HepG2 (cell line): ENCODE results near the gene TRPV5. TPM values are rescaled to one million over a fixed set of nuclear protein-coding genes. Genes with fewer than 3 reads are reported as not detected.

Experiments
- ATAC-seq: fragments of 200-7000 bp; cut with Tn5 transposase; 3 replicates; pipeline ENCODE4 v1.9.1; 2020; ENCODE audit warnings: mild to moderate bottlenecking, moderate library complexity
- BruUV-seq: library from RNA; stranded (reverse); fragments of 400-500 nt; replicated peaks from 2 replicates; lab custom pipeline; 2021; lab: Mats Ljungman, UMichigan
- CTCF ChIA-PET: fragments of 300-600 bp; formaldehyde crosslinking; extraction: SDS; loops from one replicate; lab custom pipeline; 2021; ENCODE audit warnings: low total read pairs, inconsistent platforms, low intra/inter-chr PET ratio; lab: Yijun Ruan, JAX
- POLR2A ChIA-PET: fragments of 350-600 bp; sonication (Branson Sonifier 250); formaldehyde crosslinking; loops from one replicate; lab custom pipeline; 2020; ENCODE audit warnings: antibody characterized with exemption, inconsistent platforms; lab: Yijun Ruan, JAX
- DNase-seq: peaks from one replicate; pipeline ENCODE4 v3.0.0-alpha.2; 2015; ENCODE audit warnings: low spot score
- FAIRE-seq: peaks from 3 replicates; lab custom pipeline; 2011; peaks lifted over from hg19 to GRCh38; lab: Jason Lieb, UNC
- H2AFZ ChIP-seq: one replicate; pipeline ENCODE4 v1.6.1; 2011; ENCODE audit warnings: low read length, inconsistent platforms
- H3K27ac ChIP-seq: fragments of 300-600 bp; 3 replicates; pipeline ENCODE4 v1.8.0; 2011; ENCODE audit warnings: mixed run types, mild to moderate bottlenecking, mixed read lengths, low read length, inconsistent platforms; ENCODE audit not compliant: insufficient read depth; ENCODE audit errors: extremely low read length
- H3K27me3 ChIP-seq, 2 experiments: fragments of 200-600 bp in 1 of 2; 2 replicates in 1 of 2; 3 replicates in 1 of 2; pipeline versions ENCODE4 v1.6.0 to v1.8.0; 2011; ENCODE audit warnings: low read length in 2 of 2, mild to moderate bottlenecking in 2 of 2, moderate library complexity in 2 of 2, inconsistent platforms in 1 of 2; ENCODE audit not compliant: insufficient read depth in 2 of 2, control insufficient read depth in 1 of 2
- H3K36me3 ChIP-seq, 2 experiments: fragments of 200-600 bp in 1 of 2; replicated peaks in 1 of 2; 2 replicates in 1 of 2; 3 replicates in 1 of 2; pipeline versions ENCODE4 v1.5.1 to v1.8.0; 2011; ENCODE audit warnings: low read length in 2 of 2, inconsistent platforms in 1 of 2; ENCODE audit not compliant: insufficient read depth in 2 of 2, control insufficient read depth in 1 of 2
- H3K4me1 ChIP-seq: 2 replicates; pipeline ENCODE4 v1.5.1; 2012; ENCODE audit warnings: low read length, inconsistent platforms; ENCODE audit not compliant: insufficient read depth
- H3K4me2 ChIP-seq: 2 replicates; pipeline ENCODE4 v1.6.0; 2011; ENCODE audit warnings: low read depth, low read length, inconsistent platforms
- H3K4me3 ChIP-seq, 3 experiments: fragments of 200-600 bp in 1 of 3; sonication (generic), shearing (Covaris generic) in 1 of 3; replicated peaks in 1 of 3; 2 replicates each; pipeline ENCODE4 v1.5.1; 2011 to 2016; ENCODE audit warnings: low read length in 3 of 3, inconsistent platforms in 2 of 3, low read depth in 2 of 3, mild to moderate bottlenecking in 2 of 3, control low read depth in 1 of 3, mixed read lengths in 1 of 3; ENCODE audit not compliant: insufficient read depth in 1 of 3
- H3K79me2 ChIP-seq: one replicate; pipeline ENCODE4 v1.6.1; 2011; ENCODE audit warnings: low read length, inconsistent platforms; ENCODE audit not compliant: insufficient read depth
- H3K9ac ChIP-seq: 2 replicates; pipeline ENCODE4 v1.6.0; 2011; ENCODE audit warnings: mild to moderate bottlenecking, low read depth, low read length, inconsistent platforms; ENCODE audit not compliant: insufficient read depth
- H3K9me3 ChIP-seq: 2 replicates; pipeline ENCODE4 v1.5.1; 2012; ENCODE audit warnings: mild to moderate bottlenecking, low read length
- H4K20me1 ChIP-seq: 2 replicates; pipeline ENCODE4 v1.6.0; 2011; ENCODE audit warnings: inconsistent platforms, mild to moderate bottlenecking, low read length, moderate library complexity; ENCODE audit not compliant: insufficient read depth
- ATM ChIP-seq: fragments of 450-650 bp; IDR thresholded peaks from 2 replicates; pipeline ENCODE4 v1.7.1; 2017; ENCODE audit warnings: mild to moderate bottlenecking, borderline replicate concordance
- ATRX ChIP-seq: sonication (generic); formaldehyde crosslinking; IDR thresholded peaks from 2 replicates; pipeline ENCODE4 v1.4.0; 2020; ENCODE audit warnings: missing genetic modification reagents, borderline replicate concordance
- JUNB ChIP-seq: sonication (generic); formaldehyde crosslinking; IDR thresholded peaks from 2 replicates; pipeline ENCODE4 v1.8.0; 2022; ENCODE audit warnings: missing genetic modification reagents, mild to moderate bottlenecking, borderline replicate concordance
- MLLT10 ChIP-seq: sonication (generic); formaldehyde crosslinking; IDR thresholded peaks from 2 replicates; pipeline ENCODE4 v1.4.0; 2020; ENCODE audit warnings: missing genetic modification reagents
- PRMT3 ChIP-seq: sonication (generic); formaldehyde crosslinking; IDR thresholded peaks from 2 replicates; pipeline ENCODE4 v1.8.1; 2022; ENCODE audit warnings: low read depth, mild to moderate bottlenecking, moderate library complexity, missing genetic modification reagents, borderline replicate concordance
- RAD21 ChIP-seq: fragments of 450-650 bp; formaldehyde crosslinking; IDR thresholded peaks from 2 replicates; pipeline ENCODE4 v1.5.0; 2020; ENCODE audit warnings: mild to moderate bottlenecking
- SOX6 ChIP-seq, 2 experiments: fragments of 450-650 bp in 1 of 2; sonication (generic) in 1 of 2; formaldehyde crosslinking in 1 of 2; IDR thresholded peaks; 2 replicates each; pipeline versions ENCODE4 v1.4.0 to v1.6.1; 2017 to 2020; ENCODE audit warnings: antibody characterized with exemption in 1 of 2, mild to moderate bottlenecking in 1 of 2, missing genetic modification reagents in 1 of 2
- SP140L ChIP-seq: sonication (generic); formaldehyde crosslinking; IDR thresholded peaks from 2 replicates; pipeline ENCODE4 v1.4.0; 2020; ENCODE audit warnings: missing genetic modification reagents, borderline replicate concordance
- ZBTB43 ChIP-seq: sonication (generic); formaldehyde crosslinking; conservative IDR thresholded peaks from 2 replicates; pipeline ENCODE4 v1.4.0; 2020; ENCODE audit warnings: missing genetic modification reagents
- ZNF230 ChIP-seq: sonication (generic); formaldehyde crosslinking; IDR thresholded peaks from 2 replicates; pipeline ENCODE4 v1.4.0; 2020; ENCODE audit warnings: mild to moderate bottlenecking, missing genetic modification reagents
- ZNF34 ChIP-seq: sonication (generic); formaldehyde crosslinking; IDR thresholded peaks from 2 replicates; pipeline ENCODE4 v1.4.0; 2020; ENCODE audit warnings: mild to moderate bottlenecking, missing genetic modification reagents, borderline replicate concordance
- WGBS: methylation state at CpG from one replicate; pipeline ENCODE4 v1.1.6; 2017; ENCODE audit warnings: low lambda C conversion rate; 5-methylcytosine and 5-hydroxymethylcytosine counted together
- in situ Hi-C: cut with HindIII; loops from 2 replicates; pipeline ENCODE4 v1.10.0; 2017; ENCODE audit warnings: low pct_unique_long_range_greater_than_20kb; ENCODE audit not compliant: extremely low pct_ligation_motif_present
- intact Hi-C: fragments of 100-400 bp; cut with micrococcal nuclease; formaldehyde crosslinking; loops from one replicate; pipeline ENCODE4 v1.10.0; 2022; ENCODE audit not compliant: unreplicated experiment
- polyA plus RNA-seq, 8 experiments: library from polyadenylated mRNA; depleted of rRNA in 3 of 8; stranded (reverse) in 7 of 8; unstranded in 1 of 8; fragments of >200 nt; fragmentation: Illumina TruSeq in 4 of 8; extraction: Trizol in 4 of 8; gene quantifications; 2 replicates each; pipeline versions ENCODE4 v1.2.1 to v1.2.3, GENCODE V29; 2011 to 2016; ENCODE audit warnings: low read depth in 4 of 8, missing spikeins in 1 of 8, mixed read lengths in 1 of 8; ENCODE audit not compliant: insufficient read depth in 1 of 8
- total RNA-seq, 5 experiments: library from RNA; depleted of rRNA; stranded (reverse); fragments of >200 nt; fragmentation: Illumina TruSeq; extraction: Trizol; gene quantifications; 2 replicates each; pipeline ENCODE4 v1.2.3, GENCODE V29; 2016; ENCODE audit warnings: low read depth in 1 of 5
- TF ChIP-seq, protein P1 (sequence below): sonication (generic); formaldehyde crosslinking; IDR thresholded peaks from 2 replicates; pipeline ENCODE4 v1.4.0; 2020; ENCODE audit warnings: missing genetic modification reagents, borderline replicate concordance

TRPV5 gene
- total and polyA plus RNA-seq, 2 of the 13 experiments (the other 11 are each of a cell fraction or from before 2014, with no cell fraction given): not detected

DNA sequence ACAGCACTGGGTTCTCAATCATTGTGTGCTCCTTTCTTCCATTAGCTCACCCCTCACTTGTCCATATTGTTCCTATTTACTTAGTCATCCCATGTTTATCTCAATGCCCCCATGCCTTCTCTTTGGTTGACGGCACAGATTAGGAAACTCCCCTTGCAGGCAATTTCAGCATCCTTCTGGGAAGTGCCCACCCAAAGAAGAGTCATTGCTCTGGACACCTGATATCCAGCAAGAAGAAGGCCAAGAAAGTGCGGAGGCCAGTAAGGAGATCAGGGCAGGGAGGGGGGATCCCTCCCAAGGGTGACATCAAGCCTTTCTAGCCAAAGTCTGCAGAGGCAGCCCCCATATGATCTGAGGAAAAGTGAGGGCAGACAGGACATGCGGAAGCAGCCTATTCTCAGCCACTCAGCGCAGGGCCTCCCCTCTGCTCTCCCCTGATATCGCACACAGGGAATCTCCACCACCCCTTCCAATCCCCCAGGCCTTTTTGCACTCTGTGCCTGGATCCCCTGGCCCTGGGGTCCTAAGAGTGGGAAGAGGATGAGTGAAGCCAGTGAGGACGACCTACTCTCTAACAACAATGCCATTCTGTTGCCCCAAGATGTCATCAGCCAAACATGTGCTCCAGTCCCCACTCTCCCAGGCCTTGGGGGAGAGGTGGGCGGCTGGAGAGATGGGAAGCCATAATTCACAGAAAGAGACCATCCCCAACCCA lies 49.8 kb downstream of the TRPV5 start:
- no peak overlapping the region for H3K27ac ChIP-seq
- H3K9me3 ChIP-seq: no peaks in the 10 kb centered on the region
- ChIA-PET CTCF (no interaction called here), POLR2A (no interaction called here)
- H3K4me1 ChIP-seq: no peaks in the 10 kb centered on the region
- H3K36me3 ChIP-seq: no peaks in the 10 kb centered on the region
- no TSS peak for BruUV-seq
- no peak for TF ChIP-seq SOX6 (IDR thresholded peaks at IDR 0.05)
- no peak for TF ChIP-seq SOX6 (CRISPR knock-in tag; IDR thresholded peaks at IDR 0.05)
- no peak for TF ChIP-seq JUNB (CRISPR knock-in tag)
- TF ChIP-seq RAD21 (CRISPR knock-in tag): no peak
- TF ChIP-seq ZNF230 (CRISPR knock-in tag): no peak
- no peak for TF ChIP-seq ATM
- TF ChIP-seq MLLT10 (CRISPR knock-in tag): no peak
- no peak for TF ChIP-seq SP140L (CRISPR knock-in tag)
- no peak for TF ChIP-seq ATRX (CRISPR knock-in tag)
- no peak for TF ChIP-seq ZNF34 (CRISPR knock-in tag)
- no peak for TF ChIP-seq ZBTB43 (CRISPR knock-in tag)
- TF ChIP-seq, protein P1, sequence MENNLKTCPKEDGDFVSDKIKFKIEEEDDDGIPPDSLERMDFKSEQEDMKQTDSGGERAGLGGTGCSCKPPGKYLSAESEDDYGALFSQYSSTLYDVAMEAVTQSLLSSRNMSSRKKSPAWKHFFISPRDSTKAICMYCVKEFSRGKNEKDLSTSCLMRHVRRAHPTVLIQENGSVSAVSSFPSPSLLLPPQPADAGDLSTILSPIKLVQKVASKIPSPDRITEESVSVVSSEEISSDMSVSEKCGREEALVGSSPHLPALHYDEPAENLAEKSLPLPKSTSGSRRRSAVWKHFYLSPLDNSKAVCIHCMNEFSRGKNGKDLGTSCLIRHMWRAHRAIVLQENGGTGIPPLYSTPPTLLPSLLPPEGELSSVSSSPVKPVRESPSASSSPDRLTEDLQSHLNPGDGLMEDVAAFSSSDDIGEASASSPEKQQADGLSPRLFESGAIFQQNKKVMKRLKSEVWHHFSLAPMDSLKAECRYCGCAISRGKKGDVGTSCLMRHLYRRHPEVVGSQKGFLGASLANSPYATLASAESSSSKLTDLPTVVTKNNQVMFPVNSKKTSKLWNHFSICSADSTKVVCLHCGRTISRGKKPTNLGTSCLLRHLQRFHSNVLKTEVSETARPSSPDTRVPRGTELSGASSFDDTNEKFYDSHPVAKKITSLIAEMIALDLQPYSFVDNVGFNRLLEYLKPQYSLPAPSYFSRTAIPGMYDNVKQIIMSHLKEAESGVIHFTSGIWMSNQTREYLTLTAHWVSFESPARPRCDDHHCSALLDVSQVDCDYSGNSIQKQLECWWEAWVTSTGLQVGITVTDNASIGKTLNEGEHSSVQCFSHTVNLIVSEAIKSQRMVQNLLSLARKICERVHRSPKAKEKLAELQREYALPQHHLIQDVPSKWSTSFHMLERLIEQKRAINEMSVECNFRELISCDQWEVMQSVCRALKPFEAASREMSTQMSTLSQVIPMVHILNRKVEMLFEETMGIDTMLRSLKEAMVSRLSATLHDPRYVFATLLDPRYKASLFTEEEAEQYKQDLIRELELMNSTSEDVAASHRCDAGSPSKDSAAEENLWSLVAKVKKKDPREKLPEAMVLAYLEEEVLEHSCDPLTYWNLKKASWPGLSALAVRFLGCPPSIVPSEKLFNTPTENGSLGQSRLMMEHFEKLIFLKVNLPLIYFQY (CRISPR knock-in tag): no peak
- TF ChIP-seq PRMT3 (CRISPR knock-in tag): no peak
- WGBS: 5% methylated on average over 4 of the region's 7 CpGs
- FAIRE-seq (no peak), DNase-seq (no peak), ATAC-seq (no peak)
- no peak overlapping the region for H2AFZ ChIP-seq
- H3K27me3 ChIP-seq: peaks cover 1 to 11% of the 10 kb centered on the region in 2 experiments; a peak in 3 of 5 replicates
- no peak overlapping the region for H3K4me3 ChIP-seq
- no peak overlapping the region for H3K4me2 ChIP-seq
- in situ Hi-C loops: no loop called here
- intact Hi-C loops: loop anchor here (10.0 kb wide), 1 partner anchor 121 kb away; no protein-coding TSS in a partner anchor
- no peak overlapping the region for H3K9ac ChIP-seq
- no peaks in the 10 kb centered on the region for H4K20me1 ChIP-seq
- H3K79me2 ChIP-seq: no peaks in the 10 kb centered on the region
